ENCODE data around the gene MPDZ. TPM values are rescaled to one million over a fixed set of nuclear protein-coding genes. Genes with fewer than 3 reads are reported as not detected.

The MPDZ gene
- total and polyA plus RNA-seq, 9 donors: 24.6 to 69.2 (median 45.9) TPM

DNA sequence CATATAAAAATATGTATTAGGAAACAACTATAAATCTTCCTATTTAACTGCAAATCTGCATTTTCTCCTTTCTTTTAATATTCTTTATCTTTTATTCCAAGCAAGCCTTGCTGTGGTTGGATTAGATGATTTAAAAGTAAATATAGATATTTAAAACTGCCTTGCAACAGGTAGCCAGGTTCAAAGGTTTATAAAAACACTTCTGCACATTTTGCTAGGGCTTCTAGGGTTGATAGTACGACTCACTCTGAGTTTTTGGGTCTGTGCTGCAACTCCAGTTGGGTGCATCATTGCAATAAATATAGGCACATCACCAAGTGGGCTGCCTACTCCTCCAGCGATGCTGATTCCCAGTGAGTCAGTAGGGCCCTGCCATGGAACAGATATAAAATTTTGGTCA lies 167.7 kb downstream of the MPDZ start:
- intact Hi-C loops (cut with DNase I): no loop called here
- no peak for TF ChIP-seq POLR2A (IDR thresholded peaks at IDR 0.05)
- TF ChIP-seq EP300 (IDR thresholded peaks at IDR 0.05): no peak
- TF ChIP-seq, protein P1, sequence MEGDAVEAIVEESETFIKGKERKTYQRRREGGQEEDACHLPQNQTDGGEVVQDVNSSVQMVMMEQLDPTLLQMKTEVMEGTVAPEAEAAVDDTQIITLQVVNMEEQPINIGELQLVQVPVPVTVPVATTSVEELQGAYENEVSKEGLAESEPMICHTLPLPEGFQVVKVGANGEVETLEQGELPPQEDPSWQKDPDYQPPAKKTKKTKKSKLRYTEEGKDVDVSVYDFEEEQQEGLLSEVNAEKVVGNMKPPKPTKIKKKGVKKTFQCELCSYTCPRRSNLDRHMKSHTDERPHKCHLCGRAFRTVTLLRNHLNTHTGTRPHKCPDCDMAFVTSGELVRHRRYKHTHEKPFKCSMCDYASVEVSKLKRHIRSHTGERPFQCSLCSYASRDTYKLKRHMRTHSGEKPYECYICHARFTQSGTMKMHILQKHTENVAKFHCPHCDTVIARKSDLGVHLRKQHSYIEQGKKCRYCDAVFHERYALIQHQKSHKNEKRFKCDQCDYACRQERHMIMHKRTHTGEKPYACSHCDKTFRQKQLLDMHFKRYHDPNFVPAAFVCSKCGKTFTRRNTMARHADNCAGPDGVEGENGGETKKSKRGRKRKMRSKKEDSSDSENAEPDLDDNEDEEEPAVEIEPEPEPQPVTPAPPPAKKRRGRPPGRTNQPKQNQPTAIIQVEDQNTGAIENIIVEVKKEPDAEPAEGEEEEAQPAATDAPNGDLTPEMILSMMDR (IDR thresholded peaks at IDR 0.05): no peak
- Histone ChIP-seq H3K27me3 (no peaks in the 10 kb centered on the region), H3K27ac (no peak overlapping the region), H3K9me3 (no peaks in the 10 kb centered on the region), H3K36me3 (no peaks in the 10 kb centered on the region), H3K4me1 (ENCODE audit: insufficient read depth) (no peaks in the 10 kb centered on the region), H3K4me3 (no peak overlapping the region)
- DNase-seq: no peak
- WGBS, 3 donors: 95 to 99% (median 98%) methylated on average over 2 of the region's 2 CpGs

DNA sequence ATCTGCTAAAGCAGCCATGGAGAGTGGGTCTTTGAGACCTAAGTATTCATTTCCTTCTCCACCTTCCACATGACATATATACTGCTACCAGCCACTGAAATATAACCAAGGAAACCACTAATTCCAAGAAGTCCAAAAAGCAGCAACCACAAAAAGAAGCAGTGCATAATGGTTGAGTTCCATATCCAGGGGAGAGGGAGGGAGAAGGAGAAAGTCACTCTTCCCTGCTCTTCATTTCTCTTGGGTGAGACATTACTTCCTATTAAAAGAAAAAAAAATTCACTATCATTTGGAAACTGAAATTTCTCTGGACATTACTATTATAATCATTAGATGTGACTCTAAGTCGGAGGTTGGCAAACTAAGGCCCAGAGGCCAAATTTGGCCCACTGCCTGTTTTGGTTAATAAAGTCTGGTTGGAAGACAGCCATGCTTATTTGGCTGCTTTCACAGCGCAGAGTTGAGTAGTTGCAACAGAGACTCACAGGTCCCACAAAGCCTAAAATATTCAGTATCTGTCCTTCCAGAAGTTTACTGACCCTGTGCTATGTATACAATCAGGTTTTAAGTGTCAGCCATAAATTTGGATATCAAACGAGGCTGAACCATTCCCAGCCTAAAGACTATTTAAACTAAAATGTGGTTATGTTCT lies 168.6 kb downstream of the MPDZ start:
- WGBS, 3 donors: 12 to 17% (median 14%) methylated on average over 3 of the region's 3 CpGs
- TF ChIP-seq POLR2A (IDR thresholded peaks at IDR 0.05) (no peak), EP300 (IDR thresholded peaks at IDR 0.05) (no peak)
- DNase-seq: peak; percentile 16 to 52 (median 44)
- no peak overlapping the region for H3K4me3 ChIP-seq
- H3K36me3 ChIP-seq: no peaks in the 10 kb centered on the region
- intact Hi-C loops (cut with DNase I): no loop called here
- H3K4me1 ChIP-seq (ENCODE audit: insufficient read depth): no peaks in the 10 kb centered on the region
- no peak overlapping the region for H3K27ac ChIP-seq
- no peaks in the 10 kb centered on the region for H3K27me3 ChIP-seq
- no peaks in the 10 kb centered on the region for H3K9me3 ChIP-seq

DNA sequence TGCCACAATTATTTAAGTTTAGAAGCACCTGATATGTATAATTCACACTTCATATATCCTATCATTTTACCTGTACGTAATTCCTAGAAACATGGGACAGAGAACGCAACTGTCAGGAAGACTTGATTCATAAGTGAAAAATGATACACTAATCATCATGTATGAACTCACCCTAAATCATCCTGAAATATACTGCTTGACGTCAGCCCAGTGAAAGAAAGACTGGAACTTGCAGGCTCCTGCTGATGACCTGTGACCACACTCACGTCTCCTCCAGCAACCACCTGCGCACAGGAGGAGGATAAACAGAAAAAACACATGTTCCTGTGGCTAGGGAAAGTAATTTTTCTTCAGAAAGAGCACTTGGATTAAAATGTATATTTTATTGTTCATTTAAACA lies 169.7 kb downstream of the MPDZ start:
- Histone ChIP-seq H3K27ac (no peak overlapping the region), H3K27me3 (no peaks in the 10 kb centered on the region), H3K4me1 (ENCODE audit: insufficient read depth) (no peaks in the 10 kb centered on the region), H3K4me3 (no peak overlapping the region), H3K36me3 (no peaks in the 10 kb centered on the region), H3K9me3 (no peaks in the 10 kb centered on the region)
- TF ChIP-seq POLR2A (IDR thresholded peaks at IDR 0.05) (no peak), EP300 (IDR thresholded peaks at IDR 0.05) (no peak)
- TF ChIP-seq, protein P1 (IDR thresholded peaks at IDR 0.05): no peak
- intact Hi-C loops (cut with DNase I): no loop called here
- no peak for DNase-seq
- WGBS, 3 donors: 87 to 93% (median 93%) methylated on average over 5 of the region's 5 CpGs

DNA sequence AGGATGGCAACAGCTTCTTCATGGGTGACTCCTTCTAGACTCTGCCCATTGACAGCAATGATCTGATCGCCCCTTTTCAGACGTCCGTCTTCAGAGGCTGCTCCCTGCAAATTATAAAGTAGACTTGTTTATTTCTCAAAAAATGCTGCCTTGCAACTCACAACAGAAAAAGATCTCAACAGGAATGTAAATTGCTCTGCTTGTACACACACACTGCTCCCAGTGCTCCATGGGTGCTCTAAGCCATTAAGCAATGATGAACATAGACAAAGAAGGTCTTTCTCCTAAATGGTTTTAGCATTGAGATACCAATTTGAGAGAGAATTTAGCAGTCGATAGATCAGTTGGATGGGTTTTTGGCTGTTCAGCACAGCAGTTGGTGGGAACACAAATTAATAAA lies 172.5 kb downstream of the MPDZ start:
- no peak overlapping the region for H3K4me3 ChIP-seq
- no peaks in the 10 kb centered on the region for H3K9me3 ChIP-seq
- no peak overlapping the region for H3K27ac ChIP-seq
- H3K4me1 ChIP-seq (ENCODE audit: insufficient read depth): no peaks in the 10 kb centered on the region
- no peaks in the 10 kb centered on the region for H3K36me3 ChIP-seq
- intact Hi-C loops (cut with DNase I): no loop called here
- WGBS, 3 donors: 91 to 98% (median 97%) methylated on average over 4 of the region's 4 CpGs
- DNase-seq: no peak
- H3K27me3 ChIP-seq: no peaks in the 10 kb centered on the region
- TF ChIP-seq, protein P1 (IDR thresholded peaks at IDR 0.05): no peak
- TF ChIP-seq POLR2A (IDR thresholded peaks at IDR 0.05) (no peak), EP300 (IDR thresholded peaks at IDR 0.05) (no peak)

DNA sequence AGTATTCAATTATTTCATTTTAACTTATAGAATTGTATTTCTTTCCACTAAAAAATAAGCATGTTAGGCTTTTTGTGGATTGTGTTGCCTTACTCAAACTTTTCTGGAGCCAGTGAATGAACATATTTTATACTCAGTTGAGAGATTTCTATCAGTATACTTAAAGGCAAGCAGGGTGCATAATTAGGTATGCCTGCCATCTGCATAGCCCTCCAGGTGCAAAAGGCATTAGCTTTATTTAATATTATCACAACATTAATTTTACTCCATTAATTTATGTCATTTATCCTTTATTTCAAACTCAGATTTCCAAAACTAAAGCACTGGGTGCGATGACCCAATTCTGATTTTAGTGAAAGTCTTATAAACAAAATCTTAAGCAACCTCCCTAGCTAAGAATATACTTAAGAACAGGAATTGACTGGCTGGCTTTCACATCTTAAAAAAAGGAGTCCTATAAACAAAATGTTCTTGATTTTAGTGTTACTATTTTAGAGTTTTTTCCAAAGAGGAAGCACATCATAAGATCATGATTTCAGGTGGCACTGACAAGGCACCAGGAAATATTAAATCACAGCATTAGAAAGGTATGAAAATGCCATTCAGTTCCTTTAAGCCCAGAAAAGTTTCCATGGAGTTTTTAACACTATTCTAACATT lies 178.4 kb downstream of the MPDZ start:
- H3K9me3 ChIP-seq: no peaks in the 10 kb centered on the region
- no peak overlapping the region for H3K4me3 ChIP-seq
- no peaks in the 10 kb centered on the region for H3K36me3 ChIP-seq
- no peaks in the 10 kb centered on the region for H3K4me1 ChIP-seq (ENCODE audit: insufficient read depth)
- intact Hi-C loops (cut with DNase I): no loop called here
- TF ChIP-seq, protein P1 (IDR thresholded peaks at IDR 0.05): no peak
- TF ChIP-seq EP300 (IDR thresholded peaks at IDR 0.05) (no peak), POLR2A (IDR thresholded peaks at IDR 0.05) (no peak)
- WGBS, 3 donors: 41 to 77% (median 64%) methylated on average over 1 of the region's 1 CpG
- no peak for DNase-seq
- H3K27me3 ChIP-seq: no peaks in the 10 kb centered on the region
- no peak overlapping the region for H3K27ac ChIP-seq
